ENCODE measurements around the gene EXOC2. TPM values are rescaled to one million over a fixed set of nuclear protein-coding genes. Genes with fewer than 3 reads are reported as not detected.
"Not testable (repeated sequence)": the region's sequence is repeated elsewhere in the genome, so short reads cannot be mapped to it uniquely, and the experiment has no call there.

EXOC2 gene
- total RNA-seq, 2 donors from 2014 or later: 34.0 to 46.1 TPM

DNA sequence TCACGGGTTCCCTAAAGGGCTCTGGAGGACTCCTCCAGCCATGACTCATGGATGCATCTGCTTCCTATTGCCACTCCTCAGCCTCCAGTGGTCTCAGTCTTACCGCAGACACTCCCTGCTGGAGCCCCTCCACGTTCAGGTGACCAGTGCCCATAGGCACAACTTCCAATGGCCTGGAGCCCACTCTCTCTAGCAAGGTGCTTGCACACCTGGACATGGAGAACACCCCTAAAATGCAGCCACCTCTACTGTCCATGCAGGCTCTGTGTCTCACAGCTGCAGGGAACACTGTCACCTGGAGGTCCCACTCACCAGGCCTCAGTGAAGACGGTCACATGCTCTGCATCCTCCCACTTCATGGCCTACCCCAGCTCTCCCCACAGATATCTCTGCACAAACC, 72.0 kb downstream of the EXOC2 start:
- Mint-ChIP-seq H3K27me3 (no peaks in the 10 kb centered on the region), H3K4me1 (ENCODE audit: low read depth in 2 of 2) (peaks cover 8 to 16% of the 10 kb centered on the region in 2 donors), H3K36me3 (peaks cover 2% of the 10 kb centered on the region), H3K27ac (no peak overlapping the region), H3K9me3 (no peaks in the 10 kb centered on the region), H3K4me3 (no peak overlapping the region)
- DNase-seq (ENCODE audit: low spot score) (no peak), ATAC-seq (peak in 1 of 2 donors; percentile 53)

DNA sequence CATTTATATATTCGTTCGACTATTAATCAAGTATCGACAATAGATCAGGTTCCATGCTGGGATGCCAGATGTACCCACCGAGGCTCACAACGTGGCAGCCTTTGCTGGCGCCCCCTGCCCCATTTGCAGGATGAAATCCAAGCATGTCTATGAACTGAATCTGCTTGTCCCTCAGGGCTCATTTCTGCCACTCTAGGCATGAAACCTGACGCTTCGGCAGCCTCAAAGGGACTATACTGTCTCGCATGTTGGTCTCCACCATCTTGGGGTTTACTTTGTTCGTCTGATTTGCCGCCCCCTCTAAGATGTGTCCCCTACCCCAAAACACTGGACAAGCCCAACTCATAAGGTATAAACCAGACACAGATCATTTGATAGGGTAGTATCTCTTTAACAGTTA, 72.8 kb downstream of the EXOC2 start:
- H3K9me3 Mint-ChIP-seq: no peaks in the 10 kb centered on the region
- H3K27ac Mint-ChIP-seq: no peak overlapping the region
- H3K4me3 Mint-ChIP-seq: no peak overlapping the region
- no peak for ATAC-seq
- no peaks in the 10 kb centered on the region for H3K27me3 Mint-ChIP-seq
- peaks cover 8 to 18% of the 10 kb centered on the region in 2 donors for H3K4me1 Mint-ChIP-seq (ENCODE audit: low read depth in 2 of 2)
- DNase-seq (ENCODE audit: low spot score): no peak
- H3K36me3 Mint-ChIP-seq: peaks cover 5% of the 10 kb centered on the region

DNA sequence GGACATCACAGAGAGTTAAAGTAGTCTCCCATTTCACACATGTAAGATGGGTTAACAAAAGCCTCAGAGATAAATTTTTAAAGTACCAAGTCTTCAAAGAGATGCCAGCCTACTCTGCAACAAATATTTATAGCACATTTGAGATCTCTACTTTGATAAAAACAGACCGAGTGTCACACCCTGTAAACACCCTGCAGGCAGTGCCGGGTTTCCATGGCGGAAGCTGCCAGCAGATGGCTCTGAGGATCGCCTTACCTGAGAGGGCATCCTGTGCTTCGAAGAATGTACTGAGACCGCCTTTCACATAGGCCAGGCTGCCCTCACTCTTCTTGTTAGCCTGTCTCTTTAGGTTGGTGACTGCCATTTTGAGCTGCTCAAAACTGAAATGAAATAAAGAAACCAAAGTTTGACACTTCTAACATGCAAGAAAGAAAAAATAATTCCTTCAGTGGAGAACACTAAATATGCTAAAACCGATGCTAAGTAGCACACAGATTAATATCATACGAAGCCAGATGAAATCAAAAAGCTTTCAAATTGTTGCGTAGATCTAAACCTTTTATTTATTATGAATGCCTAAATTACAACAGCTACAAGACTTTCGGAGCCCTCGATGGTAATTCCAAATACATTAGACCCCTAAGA, 75.4 kb downstream of the EXOC2 start:
- Mint-ChIP-seq H3K4me1 (ENCODE audit: low read depth in 2 of 2) (peaks cover 0 to 18% of the 10 kb centered on the region in 2 donors), H3K4me3 (no peak overlapping the region), H3K36me3 (peaks cover 5% of the 10 kb centered on the region), H3K27me3 (no peaks in the 10 kb centered on the region), H3K9me3 (no peaks in the 10 kb centered on the region), H3K27ac (no peak overlapping the region)
- no peak for DNase-seq (ENCODE audit: low spot score)
- no peak for ATAC-seq

DNA sequence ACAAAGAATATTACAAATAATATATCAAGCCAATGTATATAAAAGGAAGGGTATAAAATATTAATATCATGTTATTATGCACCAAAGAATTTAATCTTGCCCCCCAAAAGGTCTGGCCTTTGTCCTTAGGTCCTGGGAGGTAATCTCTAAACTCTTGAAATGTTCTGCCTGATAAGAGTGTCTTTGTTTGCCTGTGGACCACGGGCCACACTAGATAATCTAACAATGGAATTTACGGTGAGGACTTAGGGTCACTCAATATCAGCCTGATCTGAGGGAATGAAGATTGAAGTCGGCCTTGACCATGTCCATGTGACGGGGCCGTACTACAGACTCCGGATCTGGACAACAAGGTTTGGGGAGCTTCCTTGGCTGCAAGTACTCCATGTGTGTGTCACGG, 79.0 kb downstream of the EXOC2 start:
- Mint-ChIP-seq H3K4me1 (ENCODE audit: low read depth in 2 of 2) (peaks cover 6 to 11% of the 10 kb centered on the region in 2 donors), H3K27ac (no peak overlapping the region), H3K9me3 (no peaks in the 10 kb centered on the region), H3K36me3 (peaks cover 7% of the 10 kb centered on the region), H3K4me3 (no peak overlapping the region), H3K27me3 (no peaks in the 10 kb centered on the region)
- DNase-seq (ENCODE audit: low spot score) (no peak), ATAC-seq (no peak)

GRCh38 chr6:611928-612327, 81.0 kb downstream of the EXOC2 start:
- H3K27me3 Mint-ChIP-seq: no peaks in the 10 kb centered on the region
- H3K4me1 Mint-ChIP-seq (ENCODE audit: low read depth in 2 of 2): peaks cover 6 to 11% of the 10 kb centered on the region in 2 donors
- DNase-seq (ENCODE audit: low spot score) (no peak), ATAC-seq (no peak)
- H3K4me3 Mint-ChIP-seq: no peak overlapping the region
- peak overlapping the region in 1 of 2 donors; percentile 38 for H3K27ac Mint-ChIP-seq
- H3K36me3 Mint-ChIP-seq: peaks cover 12% of the 10 kb centered on the region
- no peaks in the 10 kb centered on the region for H3K9me3 Mint-ChIP-seq

- peak in 1 of 2 donors; percentile 45 for ATAC-seq
- DNase-seq (ENCODE audit: low spot score): no peak
- Mint-ChIP-seq H3K27ac (peak overlapping the region in 1 of 2 donors; percentile 48), H3K36me3 (peaks cover 17% of the 10 kb centered on the region), H3K9me3 (no peaks in the 10 kb centered on the region), H3K4me3 (no peak overlapping the region), H3K4me1 (ENCODE audit: low read depth in 2 of 2) (peaks cover 5 to 11% of the 10 kb centered on the region in 2 donors), H3K27me3 (no peaks in the 10 kb centered on the region)
Observed at GRCh38 chr6:610882-611281, 82.1 kb downstream of the EXOC2 start.

- H3K27me3 Mint-ChIP-seq: no peaks in the 10 kb centered on the region
- ATAC-seq: no peak
- no peak for DNase-seq (ENCODE audit: low spot score)
- peaks cover 4 to 12% of the 10 kb centered on the region in 2 donors for H3K4me1 Mint-ChIP-seq (ENCODE audit: low read depth in 2 of 2)
- no peaks in the 10 kb centered on the region for H3K9me3 Mint-ChIP-seq
- H3K36me3 Mint-ChIP-seq: peaks cover 18% of the 10 kb centered on the region
- no peak overlapping the region for H3K4me3 Mint-ChIP-seq
- no peak overlapping the region for H3K27ac Mint-ChIP-seq
Observed at GRCh38 chr6:609905-610304, 83.0 kb downstream of the EXOC2 start.

GRCh38 chr6:606829-607379, 86.0 kb downstream of the EXOC2 start:
- DNase-seq (ENCODE audit: low spot score): no peak
- Mint-ChIP-seq H3K27ac (no peak overlapping the region), H3K36me3 (peaks cover 18% of the 10 kb centered on the region), H3K9me3 (no peaks in the 10 kb centered on the region), H3K4me1 (ENCODE audit: low read depth in 2 of 2) (peaks cover 7 to 18% of the 10 kb centered on the region in 2 donors), H3K4me3 (no peak overlapping the region), H3K27me3 (no peaks in the 10 kb centered on the region)
- ATAC-seq: no peak

GRCh38 chr6:605895-606294, 87.0 kb downstream of the EXOC2 start:
- peaks cover 6 to 12% of the 10 kb centered on the region in 2 donors for H3K4me1 Mint-ChIP-seq (ENCODE audit: low read depth in 2 of 2)
- not testable (repeated sequence) for H3K9me3 Mint-ChIP-seq

DNA sequence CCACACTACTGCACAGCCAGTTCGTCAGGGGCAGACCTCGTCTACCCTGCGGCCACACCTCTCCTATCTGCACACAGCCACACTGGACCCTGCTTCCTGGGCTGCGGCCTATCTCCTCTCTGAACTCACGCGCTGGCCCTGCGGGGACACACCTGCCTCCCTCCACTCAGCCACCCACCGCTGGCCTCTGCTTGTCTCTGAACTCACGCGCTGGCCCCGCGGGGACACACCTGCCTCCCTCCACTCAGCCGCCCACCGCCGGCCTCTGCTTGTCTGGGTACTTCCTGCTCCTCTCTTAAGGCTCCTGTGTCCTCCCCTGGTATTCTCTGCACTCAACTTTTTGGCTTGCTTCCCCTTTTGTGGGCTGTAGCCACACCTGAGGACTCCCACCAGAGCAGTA, 88.4 kb downstream of the EXOC2 start:
- H3K36me3 Mint-ChIP-seq: peaks cover 18% of the 10 kb centered on the region
- peaks cover 3 to 7% of the 10 kb centered on the region in 2 donors for H3K4me1 Mint-ChIP-seq (ENCODE audit: low read depth in 2 of 2)
- H3K27me3 Mint-ChIP-seq: no peaks in the 10 kb centered on the region
- DNase-seq (ENCODE audit: low spot score) (no peak), ATAC-seq (no peak)
- H3K27ac Mint-ChIP-seq: no peak overlapping the region
- H3K4me3 Mint-ChIP-seq: no peak overlapping the region
- no peaks in the 10 kb centered on the region for H3K9me3 Mint-ChIP-seq

More at GRCh38 chr6:605895-606294, 87.0 kb downstream of the EXOC2 start:
- not testable (repeated sequence) for H3K27me3 Mint-ChIP-seq; DNase-seq (ENCODE audit: low spot score); H3K27ac Mint-ChIP-seq; ATAC-seq; H3K4me3 Mint-ChIP-seq
- H3K36me3 Mint-ChIP-seq: peaks cover 18% of the 10 kb centered on the region

GRCh38 chr6:603265-603664, 89.7 kb downstream of the EXOC2 start:
- Mint-ChIP-seq H3K36me3 (peaks cover 12% of the 10 kb centered on the region), H3K27ac (no peak overlapping the region), H3K27me3 (no peaks in the 10 kb centered on the region), H3K9me3 (no peaks in the 10 kb centered on the region), H3K4me1 (ENCODE audit: low read depth in 2 of 2) (peaks cover 3 to 7% of the 10 kb centered on the region in 2 donors), H3K4me3 (no peak overlapping the region)
- ATAC-seq (no peak), DNase-seq (ENCODE audit: low spot score) (no peak)

DNA sequence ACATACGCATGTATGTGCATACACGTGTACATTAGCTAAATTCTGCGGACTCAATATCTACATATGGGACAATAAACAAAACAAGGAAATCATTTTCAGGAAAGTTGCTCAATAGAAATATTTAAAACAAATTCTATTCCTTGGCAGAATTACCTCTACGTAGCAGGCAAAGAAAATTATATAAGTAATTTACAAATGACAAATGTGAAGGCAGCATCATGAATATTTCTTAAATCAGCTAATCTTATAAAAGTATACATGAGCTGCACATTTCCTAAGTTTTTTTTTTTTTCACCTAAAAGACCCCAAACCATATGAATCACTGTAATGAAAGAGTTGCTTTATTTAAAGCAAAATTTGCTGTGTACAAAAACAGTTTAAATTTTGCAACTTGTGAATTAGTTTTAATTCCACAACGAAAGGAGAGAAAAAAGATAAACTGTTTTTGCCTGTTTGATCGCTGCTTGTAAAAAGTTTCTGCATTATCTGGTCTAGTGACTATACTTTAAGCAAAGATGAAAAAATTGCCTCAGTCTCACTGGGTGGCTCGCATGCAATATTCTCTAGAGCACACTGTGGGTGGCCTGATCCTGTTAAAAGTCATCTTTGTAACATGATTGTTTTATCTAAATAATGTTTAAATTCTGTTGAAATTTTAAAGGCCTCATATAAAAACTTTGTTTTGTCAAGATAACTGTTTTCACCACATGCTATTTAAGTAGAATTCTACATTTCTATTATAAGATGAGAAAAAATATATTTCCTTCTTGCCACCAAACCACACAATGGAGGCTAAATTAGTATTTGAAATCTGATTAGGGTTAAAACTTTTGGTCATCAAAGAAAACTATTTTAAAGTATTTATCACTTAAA, 93.1 kb downstream of the EXOC2 start:
- no peak for ATAC-seq
- H3K27ac Mint-ChIP-seq: no peak overlapping the region

DNA sequence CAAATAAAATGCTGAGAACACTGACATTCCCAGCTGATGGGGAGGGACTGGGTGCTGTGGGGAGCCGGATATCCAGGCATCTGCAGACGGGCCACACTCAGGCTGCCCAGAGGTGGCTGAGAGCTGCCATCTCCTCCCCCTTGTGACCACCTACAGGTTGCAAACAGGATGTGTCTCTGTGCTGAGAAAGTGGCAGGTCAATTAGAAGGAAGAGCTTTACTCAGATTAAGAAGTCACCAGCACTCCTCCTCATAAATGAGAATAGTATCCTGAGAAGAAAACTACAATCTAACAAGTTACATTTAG, 99.1 kb downstream of the EXOC2 start:
- ATAC-seq (no peak), DNase-seq (ENCODE audit: low spot score) (no peak)
- Mint-ChIP-seq H3K4me3 (no peak overlapping the region), H3K27me3 (no peaks in the 10 kb centered on the region), H3K9me3 (no peaks in the 10 kb centered on the region), H3K36me3 (peaks cover 24% of the 10 kb centered on the region), H3K4me1 (ENCODE audit: low read depth in 2 of 2) (peaks cover 0 to 5% of the 10 kb centered on the region in 2 donors), H3K27ac (peak overlapping the region in 1 of 2 donors; percentile 34)

More for the DNA sequence above, 93.1 kb downstream of the EXOC2 start:
- Mint-ChIP-seq H3K27me3 (no peaks in the 10 kb centered on the region), H3K4me1 (ENCODE audit: low read depth in 2 of 2) (peaks cover 2 to 5% of the 10 kb centered on the region in 2 donors), H3K4me3 (no peak overlapping the region), H3K36me3 (peaks cover 5% of the 10 kb centered on the region), H3K9me3 (no peaks in the 10 kb centered on the region)
- no peak for DNase-seq (ENCODE audit: low spot score)

Measured in natural killer cell treated with Interleukin-12 subunit alpha and Interleukin-12 subunit beta and Interleukin-15 and Interleukin-18, amount 100 ng/mL, for 72 hours (primary cell).